Loucy (cell line): ENCODE results near the gene RAD23B.

Source experiments
- H2AFZ ChIP-seq: fragments of 200-600 bp; sonication (generic); 2 replicates; pipeline ENCODE4 v1.6.0; 2016; ENCODE audit warnings: antibody characterized with exemption, mild to moderate bottlenecking, low read length, moderate library complexity
- H3F3A ChIP-seq: fragments of 200-600 bp; 2 replicates; pipeline ENCODE4 v1.6.0; 2016; ENCODE audit warnings: antibody characterized with exemption, low read depth, mild to moderate bottlenecking
- H3K27me3 ChIP-seq: fragments of 200-600 bp; sonication (generic); 2 replicates; pipeline ENCODE4 v1.6.1; 2014; ENCODE audit warnings: low read length, mild to moderate bottlenecking; ENCODE audit not compliant: insufficient read depth, poor library complexity, severe bottlenecking
- H3K36me3 ChIP-seq: fragments of 200-600 bp; sonication (generic); 2 replicates; pipeline ENCODE4 v1.6.1; 2016; ENCODE audit warnings: low read length; ENCODE audit not compliant: insufficient read depth
- H3K4me1 ChIP-seq: fragments of 200-600 bp; sonication (generic); 2 replicates; pipeline ENCODE4 v1.5.1; 2014; ENCODE audit warnings: low read length, mild to moderate bottlenecking; ENCODE audit not compliant: insufficient read depth, poor library complexity, severe bottlenecking
- H3K4me2 ChIP-seq: fragments of 200-600 bp; sonication (generic); 2 replicates; pipeline ENCODE4 v1.6.0; 2014; ENCODE audit warnings: antibody characterized with exemption, low read length, low read depth, mild to moderate bottlenecking; ENCODE audit not compliant: poor library complexity, severe bottlenecking
- H3K4me3 ChIP-seq: fragments of 200-600 bp; sonication (generic); 2 replicates; pipeline ENCODE4 v1.5.1; 2014; ENCODE audit warnings: low read length, mild to moderate bottlenecking, mixed read lengths; ENCODE audit not compliant: poor library complexity, severe bottlenecking
- H3K79me2 ChIP-seq: fragments of 200-600 bp; sonication (generic); 2 replicates; pipeline ENCODE4 v1.6.1; 2014; ENCODE audit warnings: low read length; ENCODE audit not compliant: insufficient read depth
- H3K9ac ChIP-seq: fragments of 200-600 bp; sonication (generic); 2 replicates; pipeline ENCODE4 v1.6.0; 2014; ENCODE audit warnings: mild to moderate bottlenecking, low read depth, low read length, moderate library complexity; ENCODE audit not compliant: poor library complexity, severe bottlenecking
- H3K9me2 ChIP-seq: fragments of 200-600 bp; sonication (generic); replicated peaks from 2 replicates; pipeline ENCODE4 v1.6.1; 2016; ENCODE audit warnings: low read depth, low read length, mixed read lengths
- H3K9me3 ChIP-seq: fragments of 200-600 bp; sonication (generic); 2 replicates; pipeline ENCODE4 v1.6.1; 2014; ENCODE audit warnings: mild to moderate bottlenecking, antibody characterized with exemption, low read length, low read depth; ENCODE audit not compliant: insufficient read depth
- H4K20me1 ChIP-seq: fragments of 200-600 bp; sonication (generic); 2 replicates; pipeline ENCODE4 v1.6.0; 2014; ENCODE audit warnings: antibody characterized with exemption, low read length, mild to moderate bottlenecking; ENCODE audit not compliant: insufficient read depth, poor library complexity, severe bottlenecking
- EZH2phosphoT487 ChIP-seq: fragments of 200-600 bp; IDR thresholded peaks from 2 replicates; pipeline ENCODE4 v1.6.1; 2018; ENCODE audit warnings: antibody characterized with exemption, mild to moderate bottlenecking, moderate library complexity, borderline replicate concordance
- TF ChIP-seq, protein P1 (sequence below): fragments of 200-600 bp; sonication (generic); conservative IDR thresholded peaks from 2 replicates; pipeline ENCODE4 v1.5.1; 2014; ENCODE audit warnings: mild to moderate bottlenecking, antibody characterized with exemption, low read length

RAD23B gene

DNA sequence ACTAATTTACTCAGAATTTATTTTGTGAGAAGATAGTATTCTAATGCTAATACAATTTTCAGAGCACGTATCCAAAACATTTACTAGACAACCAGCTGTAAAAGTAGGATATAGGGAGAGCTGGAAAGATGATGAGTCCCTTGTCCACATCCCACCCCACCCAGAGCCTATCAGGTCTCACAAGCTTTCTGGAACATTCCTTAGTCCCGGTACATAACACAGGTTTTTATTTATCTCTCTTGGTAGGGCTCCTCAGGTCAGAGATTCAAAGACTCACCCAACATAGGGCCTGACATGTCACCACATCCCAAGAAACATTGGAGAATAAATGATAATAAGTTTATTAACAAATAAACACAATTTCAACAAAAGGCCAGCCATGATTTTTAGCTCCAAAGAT, 13.8 kb upstream of the RAD23B start:
- no peaks in the 10 kb centered on the region for H3K4me1 ChIP-seq
- no peaks in the 10 kb centered on the region for H3K9me2 ChIP-seq
- no peak overlapping the region for H3K9ac ChIP-seq
- H3K36me3 ChIP-seq = no peaks in the 10 kb centered on the region
- no peak overlapping the region for H3K4me2 ChIP-seq
- H3K4me3 ChIP-seq = no peak overlapping the region
- H2AFZ ChIP-seq = no peak overlapping the region
- H3K27me3 ChIP-seq = no peaks in the 10 kb centered on the region
- H3K79me2 ChIP-seq = no peaks in the 10 kb centered on the region
- no peaks in the 10 kb centered on the region for H4K20me1 ChIP-seq
- TF ChIP-seq, protein P1, sequence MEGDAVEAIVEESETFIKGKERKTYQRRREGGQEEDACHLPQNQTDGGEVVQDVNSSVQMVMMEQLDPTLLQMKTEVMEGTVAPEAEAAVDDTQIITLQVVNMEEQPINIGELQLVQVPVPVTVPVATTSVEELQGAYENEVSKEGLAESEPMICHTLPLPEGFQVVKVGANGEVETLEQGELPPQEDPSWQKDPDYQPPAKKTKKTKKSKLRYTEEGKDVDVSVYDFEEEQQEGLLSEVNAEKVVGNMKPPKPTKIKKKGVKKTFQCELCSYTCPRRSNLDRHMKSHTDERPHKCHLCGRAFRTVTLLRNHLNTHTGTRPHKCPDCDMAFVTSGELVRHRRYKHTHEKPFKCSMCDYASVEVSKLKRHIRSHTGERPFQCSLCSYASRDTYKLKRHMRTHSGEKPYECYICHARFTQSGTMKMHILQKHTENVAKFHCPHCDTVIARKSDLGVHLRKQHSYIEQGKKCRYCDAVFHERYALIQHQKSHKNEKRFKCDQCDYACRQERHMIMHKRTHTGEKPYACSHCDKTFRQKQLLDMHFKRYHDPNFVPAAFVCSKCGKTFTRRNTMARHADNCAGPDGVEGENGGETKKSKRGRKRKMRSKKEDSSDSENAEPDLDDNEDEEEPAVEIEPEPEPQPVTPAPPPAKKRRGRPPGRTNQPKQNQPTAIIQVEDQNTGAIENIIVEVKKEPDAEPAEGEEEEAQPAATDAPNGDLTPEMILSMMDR = no peak
- no peak for TF ChIP-seq EZH2phosphoT487
- H3F3A ChIP-seq = no peaks in the 10 kb centered on the region
- H3K9me3 ChIP-seq = no peaks in the 10 kb centered on the region

DNA sequence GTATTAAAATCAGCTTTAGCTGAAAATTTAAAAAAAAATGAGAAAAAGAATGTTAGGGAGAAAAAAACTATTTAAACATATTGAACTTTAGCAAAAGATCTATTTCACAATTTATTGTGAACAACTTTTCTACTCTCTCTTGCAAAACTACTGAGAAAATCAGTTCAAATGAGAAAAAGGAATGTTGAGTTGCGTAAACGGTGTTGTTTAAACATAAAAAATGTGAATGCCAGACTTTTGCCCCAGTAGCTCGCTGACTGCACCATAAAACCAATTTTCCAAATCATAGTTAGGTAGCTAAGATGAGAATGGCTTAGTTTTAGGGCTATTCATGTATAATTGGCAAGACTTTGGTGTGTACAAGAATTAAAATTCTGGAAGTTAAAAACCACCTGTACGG, 13.4 kb upstream of the RAD23B start:
- H3K36me3 ChIP-seq = no peaks in the 10 kb centered on the region
- no peak for TF ChIP-seq EZH2phosphoT487
- TF ChIP-seq, protein P1 = no peak
- no peaks in the 10 kb centered on the region for H3F3A ChIP-seq
- peak overlapping the region; percentile 47 for H2AFZ ChIP-seq
- H3K27me3 ChIP-seq = no peaks in the 10 kb centered on the region
- peak overlapping the region; percentile 15 for H3K4me2 ChIP-seq
- H3K9me3 ChIP-seq = no peaks in the 10 kb centered on the region
- no peaks in the 10 kb centered on the region for H3K4me1 ChIP-seq
- no peaks in the 10 kb centered on the region for H3K79me2 ChIP-seq
- no peak overlapping the region for H3K4me3 ChIP-seq
- no peaks in the 10 kb centered on the region for H3K9me2 ChIP-seq
- no peaks in the 10 kb centered on the region for H4K20me1 ChIP-seq
- H3K9ac ChIP-seq = no peak overlapping the region

DNA sequence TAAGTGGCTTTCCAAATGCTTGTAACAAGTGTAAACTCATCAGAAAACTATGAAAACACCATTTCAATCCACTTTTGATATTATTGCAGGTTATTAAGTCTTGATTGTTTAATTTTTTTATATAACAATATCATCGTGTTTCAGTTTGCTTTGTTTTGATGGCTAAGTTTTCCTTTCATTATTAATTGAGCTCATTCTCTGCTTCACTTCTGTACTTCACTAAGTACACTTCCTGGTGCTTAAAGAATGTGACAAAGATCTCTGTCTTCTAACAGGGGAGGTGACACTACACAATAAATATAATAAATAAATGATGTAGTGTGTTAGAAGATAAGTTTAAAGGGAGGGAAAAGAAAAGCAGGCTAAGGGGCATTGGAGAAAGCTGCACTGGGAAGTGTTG, 13.0 kb upstream of the RAD23B start:
- H2AFZ ChIP-seq = peak overlapping the region; percentile 47
- no peaks in the 10 kb centered on the region for H3K27me3 ChIP-seq
- H3K4me2 ChIP-seq = peak overlapping the region; percentile 15
- no peaks in the 10 kb centered on the region for H3K4me1 ChIP-seq
- no peaks in the 10 kb centered on the region for H3K36me3 ChIP-seq
- no peak overlapping the region for H3K4me3 ChIP-seq
- no peaks in the 10 kb centered on the region for H3K9me3 ChIP-seq
- no peaks in the 10 kb centered on the region for H3F3A ChIP-seq
- TF ChIP-seq, protein P1 = no peak
- no peak for TF ChIP-seq EZH2phosphoT487
- no peaks in the 10 kb centered on the region for H3K9me2 ChIP-seq
- H3K79me2 ChIP-seq = no peaks in the 10 kb centered on the region
- H3K9ac ChIP-seq = no peak overlapping the region
- no peaks in the 10 kb centered on the region for H4K20me1 ChIP-seq
